ENCODE measurements around the gene PLEKHF1. TPM values are rescaled to one million over a fixed set of nuclear protein-coding genes. Genes with fewer than 3 reads are reported as not detected.

The PLEKHF1 gene
- total RNA-seq, 4 donors from 2014 or later: 4.3 to 20.8 (median 17.1) TPM

DNA sequence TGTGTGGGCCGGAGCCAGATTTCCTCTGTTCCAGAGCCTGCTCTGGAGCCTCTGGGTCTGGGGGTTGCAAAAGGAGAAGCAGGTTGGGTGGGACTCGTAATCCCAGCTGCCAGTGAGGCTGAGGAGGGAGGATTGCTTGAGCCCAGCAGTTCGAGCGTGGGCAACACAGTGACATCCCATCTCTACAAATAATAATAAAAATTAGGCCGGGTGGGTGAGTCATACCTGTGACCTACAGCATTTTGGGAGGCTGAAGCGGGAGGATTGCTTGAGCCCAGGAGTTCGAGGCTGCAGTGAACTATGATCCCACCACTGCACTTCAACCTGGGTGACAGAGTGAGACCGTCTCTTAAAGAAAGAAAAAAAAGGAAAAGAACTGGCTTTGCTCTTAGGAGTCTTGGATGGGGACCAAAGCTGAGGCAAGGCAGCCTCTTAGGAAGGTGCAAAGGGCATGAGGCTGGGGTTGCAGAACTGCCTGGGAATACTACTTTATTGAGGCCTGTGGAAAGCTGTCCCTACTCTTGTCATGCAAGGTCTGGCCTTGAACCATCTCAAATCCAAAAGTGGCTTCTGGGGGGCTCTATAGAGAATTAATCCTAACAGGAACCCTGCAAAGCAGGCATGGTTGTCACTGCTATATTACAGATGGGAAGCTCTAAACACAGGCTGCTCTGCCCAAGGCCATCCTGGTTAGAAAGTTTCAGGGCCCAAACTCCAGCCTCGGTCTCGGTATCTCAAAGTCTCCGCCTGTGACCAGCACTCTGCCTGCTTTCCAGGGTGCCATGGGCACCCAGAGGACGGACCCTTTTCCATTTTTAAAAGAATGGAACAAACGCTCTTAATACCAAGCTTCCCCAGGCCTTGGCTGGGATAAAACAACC lies 50.7 kb downstream of the PLEKHF1 start:
- no peak for DNase-seq
- Histone ChIP-seq H3K27ac (peak overlapping the region; percentile 93 to 98 (median 96)), H3K4me3 (peak overlapping the region; percentile 79 to 98 (median 88)), H3K27me3 (no peaks in the 10 kb centered on the region), H3K36me3 (peaks cover 0 to 10% (median 0%) of the 10 kb centered on the region in 3 donors), H3K4me1 (peaks cover 21 to 57% (median 23%) of the 10 kb centered on the region in 3 donors), H3K9me3 (no peaks in the 10 kb centered on the region)
- WGBS, 2 donors: 9 to 15% methylated on average over 7 to 8 of the region's 13 CpGs
- intact Hi-C loops (cut with DNase I): loop anchor here (5.0 kb wide), 1 partner anchor 109 kb away; the partner anchor contains the start of gene POP4
- TF ChIP-seq CTCF (IDR thresholded peaks at IDR 0.05): no peak
- no peak for TF ChIP-seq POLR2A (IDR thresholded peaks at IDR 0.05)

- TF ChIP-seq CTCF (IDR thresholded peaks at IDR 0.05) (no peak), POLR2A (IDR thresholded peaks at IDR 0.05) (no peak)
- Histone ChIP-seq H3K36me3 (peaks cover 0 to 10% (median 0%) of the 10 kb centered on the region in 3 donors), H3K9me3 (no peaks in the 10 kb centered on the region), H3K27me3 (no peaks in the 10 kb centered on the region), H3K4me1 (peaks cover 21 to 47% (median 23%) of the 10 kb centered on the region in 3 donors), H3K4me3 (no peak overlapping the region), H3K27ac (no peak overlapping the region)
- no peak for DNase-seq
- 82 to 84% methylated on average over 11 to 13 of the region's 16 CpGs for WGBS, 2 donors
- intact Hi-C loops (cut with DNase I): loop anchor here (5.0 kb wide), 1 partner anchor 110 kb away; the partner anchor contains the start of gene POP4
Measured at GRCh38 chr19:29717051-29717450, 51.8 kb downstream of the PLEKHF1 start.

DNA sequence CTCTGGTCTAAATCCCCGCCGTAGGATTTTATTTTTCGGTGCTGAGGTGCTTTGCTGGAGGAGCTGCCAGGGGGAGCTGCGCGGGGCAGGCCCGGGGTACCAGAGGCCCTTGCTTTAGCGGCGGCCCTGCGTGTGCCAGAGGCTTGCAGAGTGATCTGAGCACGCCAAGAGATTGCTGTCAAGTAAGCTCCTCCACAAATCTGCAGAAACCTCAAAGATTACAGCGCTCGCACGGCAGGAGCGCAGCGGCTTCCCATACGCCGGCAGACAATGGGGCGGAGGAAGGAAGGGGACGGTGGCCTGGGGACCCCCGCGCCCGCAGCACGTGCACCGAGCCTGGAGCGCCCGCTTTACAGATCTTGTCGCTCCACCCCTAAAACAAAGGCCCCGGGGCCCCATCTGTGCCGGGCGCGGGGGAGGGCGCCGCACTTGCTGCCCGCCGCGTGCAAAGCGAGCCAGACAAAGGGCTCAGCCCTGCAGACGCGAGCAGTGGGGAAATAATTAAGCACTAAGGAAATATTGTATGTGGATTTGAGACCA lies 58.9 kb downstream of the PLEKHF1 start:
- Histone ChIP-seq H3K9me3 (no peaks in the 10 kb centered on the region), H3K27me3 (peaks cover 0 to 65% (median 2%) of the 10 kb centered on the region in 4 donors), H3K4me3 (peak overlapping the region in 3 of 4 donors; percentile 26 to 59 (median 30)), H3K27ac (no peak overlapping the region), H3K4me1 (peaks cover 0 to 12% (median 5%) of the 10 kb centered on the region in 3 donors), H3K36me3 (no peaks in the 10 kb centered on the region)
- 2 to 7% methylated on average over 3 to 18 of the region's 39 CpGs for WGBS, 2 donors
- intact Hi-C loops (cut with DNase I): no loop called here
- no peak for DNase-seq
- TF ChIP-seq POLR2A (IDR thresholded peaks at IDR 0.05) (no peak), CTCF (IDR thresholded peaks at IDR 0.05) (no peak)

DNA sequence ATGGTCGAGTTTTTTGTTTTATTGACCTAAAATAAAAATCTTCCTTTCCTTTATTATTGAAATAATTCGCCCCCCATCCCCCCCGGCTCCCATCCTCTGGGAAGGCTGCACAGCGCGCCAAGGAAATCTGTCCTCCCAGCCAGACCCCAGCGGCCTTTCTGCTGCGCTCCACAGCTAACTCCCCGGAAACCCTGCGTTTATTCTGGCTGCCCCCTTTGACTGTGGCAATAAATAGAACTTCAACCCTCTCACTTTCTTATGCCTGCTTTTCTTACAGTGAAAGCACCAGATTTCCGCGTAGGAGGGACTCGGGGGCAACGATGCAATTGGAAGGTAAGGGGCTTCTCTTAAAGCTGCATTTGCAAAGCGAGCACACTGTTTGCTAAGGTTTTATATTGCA lies 59.5 kb downstream of the PLEKHF1 start:
- no peaks in the 10 kb centered on the region for H3K36me3 ChIP-seq
- DNase-seq: no peak
- no peak overlapping the region for H3K27ac ChIP-seq
- no peaks in the 10 kb centered on the region for H3K9me3 ChIP-seq
- 36 to 40% methylated on average over 13 to 14 of the region's 14 CpGs for WGBS, 2 donors
- peak overlapping the region in 1 of 4 donors; percentile 30 for H3K4me3 ChIP-seq
- intact Hi-C loops (cut with DNase I): no loop called here
- peaks cover 0 to 12% (median 5%) of the 10 kb centered on the region in 3 donors for H3K4me1 ChIP-seq
- H3K27me3 ChIP-seq: peaks cover 0 to 70% (median 2%) of the 10 kb centered on the region in 4 donors
- TF ChIP-seq CTCF (IDR thresholded peaks at IDR 0.05) (no peak), POLR2A (IDR thresholded peaks at IDR 0.05) (no peak)

Other genes with a start within 250 kb of the PLEKHF1 start
- not detected for gene VSTM2B, start 139.5 kb upstream of the PLEKHF1 start, total RNA-seq
- gene POP4, start 59.2 kb upstream of the PLEKHF1 start, total RNA-seq: 10 to 100 TPM; 46.3 to 56.5 (median 54.8) TPM
- gene C19orf12, start 49.8 kb downstream of the PLEKHF1 start, total RNA-seq: 10 to 100 TPM; 11.2 to 21.6 (median 18.3) TPM
- 1 to 10 TPM; 3.2 to 9.4 (median 5.4) TPM for gene CCNE1, start 146.5 kb downstream of the PLEKHF1 start, total RNA-seq